T follicular helper cell (primary cell): Measurements from ENCODE around the gene TUBGCP2.

Source experiments
- DNase-seq: peaks from one replicate; pipeline ENCODE4 v3.0.0-alpha.2; 2020; ENCODE audit warnings: low read depth

TUBGCP2 gene

GRCh38 chr10:133230044-133230361 lies 78.7 kb downstream of the TUBGCP2 start, which contains the start of gene UTF1:
TSS of gene UTF1 (plus strand) at chr10:133230217. CDS start at chr10:133230289, 72 bp downstream.
- no peak for DNase-seq

GRCh38 chr10:133229265-133230043 lies 79.2 kb downstream of the TUBGCP2 start:
- DNase-seq: no peak
